Coronary artery (tissue), 2 donors: ENCODE measurements around the gene SAP130.

Experiments
- DNase-seq: peaks from one replicate; pipeline ENCODE4 v3.0.0-alpha.2; 2017; ENCODE audit warnings: low spot score
- H3K27ac ChIP-seq, 2 donors: fragments of 200-600 bp; sonication (generic); one replicate each; pipeline ENCODE4 v1.5.1; 2016 to 2019
- H3K4me3 ChIP-seq: fragments of 200-600 bp; sonication (generic); 2 replicates; pipeline ENCODE4 v1.5.1; 2016; ENCODE audit warnings: mild to moderate bottlenecking, moderate library complexity
- TF ChIP-seq, protein P1 (sequence below): fragments of 200-600 bp; sonication (generic); IDR thresholded peaks from one replicate; pipeline ENCODE4 v1.5.1; 2019; ENCODE audit warnings: antibody characterized with exemption

SAP130 gene

DNA sequence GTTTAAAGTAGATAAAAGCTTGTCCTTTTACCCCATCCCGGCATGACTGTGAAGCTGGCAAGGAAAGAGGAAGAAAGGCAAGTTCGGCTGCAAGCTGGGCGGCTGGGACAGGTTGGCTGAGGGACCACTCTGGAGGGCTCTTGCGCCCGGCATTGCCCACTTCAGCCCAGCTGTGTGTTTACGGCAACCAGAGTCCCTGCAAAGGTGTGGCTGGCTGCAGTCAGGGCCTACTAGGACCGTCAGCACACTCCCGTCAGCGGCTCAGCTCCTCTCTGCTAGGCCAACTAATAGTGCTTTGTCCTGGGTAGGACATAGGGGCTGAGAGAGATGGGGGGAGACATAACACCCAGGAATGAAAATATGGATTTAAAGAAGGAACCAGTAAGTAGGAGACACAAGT is 11.7 kb upstream of the SAP130 start:
- DNase-seq, result no peak
- TF ChIP-seq, protein P1, sequence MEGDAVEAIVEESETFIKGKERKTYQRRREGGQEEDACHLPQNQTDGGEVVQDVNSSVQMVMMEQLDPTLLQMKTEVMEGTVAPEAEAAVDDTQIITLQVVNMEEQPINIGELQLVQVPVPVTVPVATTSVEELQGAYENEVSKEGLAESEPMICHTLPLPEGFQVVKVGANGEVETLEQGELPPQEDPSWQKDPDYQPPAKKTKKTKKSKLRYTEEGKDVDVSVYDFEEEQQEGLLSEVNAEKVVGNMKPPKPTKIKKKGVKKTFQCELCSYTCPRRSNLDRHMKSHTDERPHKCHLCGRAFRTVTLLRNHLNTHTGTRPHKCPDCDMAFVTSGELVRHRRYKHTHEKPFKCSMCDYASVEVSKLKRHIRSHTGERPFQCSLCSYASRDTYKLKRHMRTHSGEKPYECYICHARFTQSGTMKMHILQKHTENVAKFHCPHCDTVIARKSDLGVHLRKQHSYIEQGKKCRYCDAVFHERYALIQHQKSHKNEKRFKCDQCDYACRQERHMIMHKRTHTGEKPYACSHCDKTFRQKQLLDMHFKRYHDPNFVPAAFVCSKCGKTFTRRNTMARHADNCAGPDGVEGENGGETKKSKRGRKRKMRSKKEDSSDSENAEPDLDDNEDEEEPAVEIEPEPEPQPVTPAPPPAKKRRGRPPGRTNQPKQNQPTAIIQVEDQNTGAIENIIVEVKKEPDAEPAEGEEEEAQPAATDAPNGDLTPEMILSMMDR, result no peak
- no peak overlapping the region for H3K4me3 ChIP-seq
- H3K27ac ChIP-seq, result no peak overlapping the region

DNA sequence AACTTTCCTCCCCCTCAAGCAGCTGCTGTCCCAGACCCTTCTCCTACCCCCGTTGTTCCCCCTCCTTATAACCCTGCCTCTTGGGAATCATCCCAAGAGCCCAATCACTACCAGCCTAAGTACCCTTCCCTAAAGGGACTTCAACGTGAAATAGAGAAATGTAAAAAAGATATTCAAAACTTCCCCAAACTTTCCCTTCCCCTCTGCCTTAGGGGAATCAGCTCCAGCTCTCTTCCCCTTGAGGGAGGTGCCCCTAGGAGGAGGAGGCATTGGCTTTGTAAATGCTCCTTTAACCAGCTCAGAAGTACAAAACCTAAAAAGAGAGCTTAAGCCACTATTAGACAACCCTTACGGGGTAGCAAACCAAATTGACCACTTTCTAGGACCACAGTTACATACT is 10.6 kb upstream of the SAP130 start:
- DNase-seq, result no peak
- Histone ChIP-seq H3K4me3 (no peak overlapping the region), H3K27ac (no peak overlapping the region)
- TF ChIP-seq, protein P1, result no peak

DNA sequence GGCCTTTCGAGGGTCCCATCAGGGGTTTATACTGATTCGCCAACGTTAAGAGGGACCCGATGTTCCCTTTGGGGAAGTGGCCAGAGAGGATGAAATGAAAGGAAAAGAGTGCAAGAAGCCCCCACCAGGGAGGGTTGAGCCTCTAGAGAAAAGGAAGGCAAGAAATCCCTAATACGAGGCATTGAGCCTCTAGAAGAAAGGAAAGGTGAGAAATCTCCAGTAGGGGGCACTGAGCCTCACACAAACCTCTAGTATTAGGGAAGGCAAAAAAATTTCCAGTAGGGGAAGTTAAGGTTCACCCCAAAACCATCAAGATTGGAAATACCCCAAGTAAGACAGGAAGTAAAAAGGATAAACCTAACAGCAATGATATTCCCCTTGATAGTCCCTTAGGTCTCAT is 9.8 kb upstream of the SAP130 start:
- Histone ChIP-seq H3K27ac (no peak overlapping the region), H3K4me3 (no peak overlapping the region)
- DNase-seq, result no peak
- TF ChIP-seq, protein P1, result no peak

DNA sequence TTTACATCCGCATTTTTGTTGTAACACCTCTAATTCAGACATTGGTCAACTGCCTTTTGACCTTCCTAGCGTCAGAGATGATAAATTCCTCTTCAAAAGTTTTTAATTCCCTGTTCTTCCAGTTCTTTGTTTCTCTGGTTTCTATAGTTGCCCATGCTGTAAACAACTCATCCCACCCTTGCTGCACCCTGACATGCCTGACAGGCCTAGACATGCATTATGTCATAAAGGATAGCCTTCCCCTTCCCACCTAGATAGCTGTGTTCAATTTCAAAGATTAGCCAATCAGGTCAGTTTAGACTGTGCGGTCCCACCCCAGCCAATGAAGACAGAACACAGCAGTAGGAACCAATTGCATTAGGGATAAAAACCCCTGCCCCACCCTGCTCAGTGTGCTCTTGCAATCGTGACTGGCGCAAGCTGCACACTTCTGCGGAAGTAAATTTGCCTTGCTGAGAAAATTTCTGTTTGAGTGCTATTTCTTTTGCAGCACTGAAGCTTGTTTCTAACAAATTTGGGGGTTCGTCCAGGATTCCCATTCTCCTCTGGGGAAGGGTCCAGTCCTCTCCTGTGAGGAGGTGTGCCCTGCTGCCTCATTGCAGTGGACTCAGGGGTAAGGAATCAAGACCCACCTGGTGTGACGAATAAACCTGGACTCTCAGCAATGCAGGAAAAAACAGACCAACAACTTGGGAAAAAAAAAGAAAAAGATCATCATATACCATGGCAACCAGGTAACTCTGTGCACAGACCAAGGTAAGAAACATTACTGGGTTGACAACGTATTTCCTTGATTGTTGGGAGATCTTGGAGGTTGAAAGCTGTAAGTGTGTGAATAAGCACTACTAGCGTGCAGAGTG is 9.1 kb upstream of the SAP130 start:
- no peak overlapping the region for H3K4me3 ChIP-seq
- TF ChIP-seq, protein P1, result no peak
- no peak for DNase-seq
- H3K27ac ChIP-seq, result no peak overlapping the region

DNA sequence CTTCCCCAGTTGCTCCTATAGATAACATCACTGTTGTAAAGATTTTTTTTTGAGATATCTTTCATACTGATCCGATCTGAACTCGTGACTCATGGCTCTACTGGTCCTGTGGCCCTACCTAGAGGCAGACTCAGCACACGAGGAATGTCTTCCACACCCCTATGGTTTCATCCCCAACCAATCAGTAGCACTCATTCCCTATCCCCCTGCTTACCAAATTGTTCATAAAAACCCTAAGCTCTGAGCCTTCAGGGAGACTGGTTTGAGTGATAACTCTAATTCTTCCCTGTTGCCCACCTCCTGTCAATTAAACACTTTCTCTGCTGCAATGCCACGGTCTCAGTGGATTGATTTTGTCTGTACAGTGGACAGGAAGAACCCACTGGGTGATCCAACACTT is 4.2 kb upstream of the SAP130 start:
- no peak for DNase-seq
- TF ChIP-seq, protein P1, result no peak
- no peak overlapping the region for H3K4me3 ChIP-seq
- no peak overlapping the region for H3K27ac ChIP-seq

DNA sequence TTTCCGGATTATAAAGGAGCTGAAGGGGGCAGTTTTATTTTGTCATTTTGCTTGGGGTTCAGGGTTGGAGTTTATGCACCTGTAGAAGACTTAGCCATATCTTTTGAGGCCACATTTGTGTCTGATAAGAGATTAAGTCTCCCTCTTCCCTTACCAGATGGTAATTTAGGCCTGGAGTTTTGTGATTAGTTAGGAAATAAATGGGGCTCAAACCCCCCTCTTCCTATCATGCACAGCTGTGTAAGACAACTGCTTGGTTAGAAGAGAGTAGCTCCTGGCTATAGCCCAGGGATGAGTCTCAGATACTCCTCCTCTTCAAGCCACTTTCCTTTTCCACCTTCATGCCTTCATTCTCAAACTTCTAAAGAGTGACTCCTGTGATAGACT is 802 bp upstream of the SAP130 start:
- Histone ChIP-seq H3K27ac (peak overlapping the region; percentile 97), H3K4me3 (peak overlapping the region; percentile 81)
- TF ChIP-seq, protein P1, result no peak
- DNase-seq, result no peak

DNA sequence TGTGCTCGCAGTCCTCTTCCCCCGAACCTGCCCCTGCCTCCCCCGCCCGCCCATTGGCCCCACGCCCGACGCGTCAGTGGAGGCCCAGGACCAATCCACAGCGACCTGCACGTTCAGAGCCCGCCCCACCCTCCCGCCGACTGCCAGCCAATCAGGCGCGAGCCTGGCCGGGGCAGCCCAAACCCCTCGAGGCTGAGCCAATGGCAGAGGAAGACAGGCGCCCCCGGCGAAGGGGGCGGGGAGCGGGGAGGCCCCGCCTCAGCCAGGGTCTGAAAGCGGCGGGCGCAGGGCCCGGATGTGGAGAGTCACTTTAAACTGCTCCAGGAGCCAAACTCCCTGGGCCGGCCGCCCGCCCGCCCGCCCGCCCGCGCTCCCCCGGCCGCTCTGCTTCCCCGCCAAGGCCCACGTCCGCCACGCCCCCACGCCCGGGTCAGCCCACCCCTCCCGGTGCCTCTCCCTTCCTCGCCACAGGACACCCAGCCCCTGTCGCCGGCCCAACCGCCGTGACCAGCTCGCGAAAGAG is 520 bp downstream of the SAP130 start:
- H3K27ac ChIP-seq, result peak overlapping the region; percentile 97
- H3K4me3 ChIP-seq, result peak overlapping the region; percentile 81

More for the DNA sequence above, 520 bp downstream of the SAP130 start:
- TF ChIP-seq, protein P1, result no peak
- peak; percentile 100 for DNase-seq
